Ovary (tissue), 9 donors: ENCODE data around the gene TRPM2. TPM values are rescaled to one million over a fixed set of nuclear protein-coding genes. Genes with fewer than 3 reads are reported as not detected.

Experiments used
- DNase-seq, 5 donors: peaks; one replicate each; pipeline ENCODE4 v3.0.0-alpha.2; 2019 to 2020
- H3K27ac ChIP-seq, 2 donors: fragments of 200-600 bp; one replicate each; pipeline versions ENCODE4 v1.5.1 to v1.8.0; 2019 to 2022
- H3K27me3 ChIP-seq: fragments of 200-600 bp; one replicate; pipeline ENCODE4 v1.8.0; 2022
- H3K36me3 ChIP-seq: fragments of 200-600 bp; sonication (generic); one replicate; pipeline ENCODE4 v1.5.1; 2019
- H3K4me1 ChIP-seq: one replicate; pipeline ENCODE4 v1.8.1; 2013; ENCODE audit warnings: mild to moderate bottlenecking, moderate library complexity; ENCODE audit not compliant: insufficient read depth
- H3K4me3 ChIP-seq: fragments of 200-600 bp; sonication (generic); one replicate; pipeline ENCODE4 v1.5.1; 2017
- H3K9me3 ChIP-seq, 2 donors: fragments of 200-600 bp in 1 of 2; sonication (generic) in 1 of 2; one replicate each; pipeline versions ENCODE4 v1.5.1 to v1.8.1; 2013 to 2019; ENCODE audit warnings: mild to moderate bottlenecking in 1 of 2, moderate library complexity in 1 of 2
- EP300 ChIP-seq: sonication (generic); formaldehyde crosslinking; IDR thresholded peaks from one replicate; pipeline ENCODE4 v1.6.1; 2017; ENCODE audit warnings: antibody characterized with exemption
- POLR2A ChIP-seq: fragments of 450-650 bp; IDR thresholded peaks from one replicate; pipeline ENCODE4 v1.6.1; 2017; ENCODE audit warnings: antibody characterized with exemption, mild to moderate bottlenecking, moderate library complexity
- WGBS, 3 donors: extraction: QIAGEN DNeasy Blood & Tissue Kit in 1 of 3; methylation state at CpG; one replicate each; pipeline versions ENCODE4 v1.1.5 to v1.1.7; 2013 to 2017; 5-methylcytosine and 5-hydroxymethylcytosine counted together
- intact Hi-C, 4 donors: fragments of 100-400 bp; cut with DNase I; formaldehyde crosslinking; loops; one replicate each; pipeline versions ENCODE4 v1.11.0 to v1.15.1; 2022 to 2023
- polyA plus RNA-seq, 2 donors: library from polyadenylated mRNA; stranded (reverse); fragments of 200-250 nt in 1 of 2; fragments of 350-450 nt in 1 of 2; fragmentation: Illumina TruSeq in 1 of 2; extraction: RNeasy Lipid Tissue Mini Kit (QIAGEN cat#74804) in 1 of 2; gene quantifications; one replicate each; pipeline ENCODE4 v1.2.3, GENCODE V29; 2013 to 2014
- total RNA-seq, 7 donors: library from RNA; depleted of rRNA in 2 of 7; stranded (reverse); fragments of >200 nt in 2 of 7; fragmentation: NEBNext Ultra II Directional in 3 of 7; extraction: Animal tissue kit (Norgen Biotek cat#: 25700) in 3 of 7; gene quantifications; one replicate each; pipeline versions ENCODE4 v1.1.0 to v1.2.4, GENCODE V29; 2016 to 2023
- TF ChIP-seq, protein P1 (sequence below), 3 donors: fragments of 450-650 bp in 2 of 3; fragments of 200-600 bp in 1 of 3; IDR thresholded peaks; one replicate each; pipeline versions ENCODE4 v1.5.1 to v1.8.0; 2016 to 2022; ENCODE audit warnings: antibody characterized with exemption in 3 of 3, mild to moderate bottlenecking in 1 of 3
- donor health status: DM: no; HTN: no; CAD: no; lungs with moderate emphysema.
- donor health status: DM: no; HTN: no; CAD: no.
- donor health status: Bipolar disorder and iron deficiency.
- donor health status: DM: yes; HTN: yes; CAD: no.
- donor health status: DM: no; HTN: no; CAD: no.
- donor health status: DM: yes; HTN: yes; CAD: no.

Gene TRPM2
- total and polyA plus RNA-seq, 9 donors = 0.48 to 7.0 (median 1.8) TPM

DNA sequence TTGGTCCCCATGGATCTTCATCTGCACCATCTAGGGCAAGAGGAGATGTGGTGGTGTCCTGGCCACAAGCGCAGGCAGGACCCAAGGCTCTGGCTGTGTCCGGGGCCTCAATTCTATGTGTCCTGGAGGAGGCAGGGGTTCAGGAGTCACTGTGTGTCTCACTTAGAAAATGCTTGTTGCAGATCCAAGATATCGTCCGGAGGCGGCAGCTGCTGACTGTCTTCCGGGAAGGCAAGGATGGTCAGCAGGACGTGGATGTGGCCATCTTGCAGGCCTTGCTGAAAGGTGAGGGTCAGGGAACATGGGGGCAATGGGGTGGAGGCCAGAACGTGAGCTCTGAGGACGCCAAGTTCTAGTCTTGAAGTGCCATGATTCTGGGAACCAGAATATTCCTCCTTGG, 29.1 kb downstream of the TRPM2 start:
- WGBS, 3 donors = 80 to 88% (median 81%) methylated on average over 9 of the region's 9 CpGs

DNA sequence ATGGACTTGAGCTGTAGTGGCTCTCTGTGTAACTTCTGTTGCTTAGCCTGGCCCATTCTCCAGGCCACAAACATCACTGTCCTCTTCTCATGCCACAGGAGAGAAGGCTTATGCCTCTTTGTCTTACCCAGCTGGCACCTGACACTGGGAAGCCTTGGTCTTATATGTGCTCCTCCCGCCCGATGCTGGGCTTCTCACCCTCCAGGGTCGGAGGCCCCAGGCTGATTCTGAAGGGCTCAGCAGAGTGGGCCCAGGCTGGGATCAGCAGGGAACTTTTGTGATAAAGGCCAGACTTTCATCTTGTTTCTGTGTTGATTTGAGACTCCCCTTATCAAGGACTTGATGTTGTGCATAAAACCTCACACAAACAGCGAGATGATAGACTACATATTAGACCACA, 29.8 kb downstream of the TRPM2 start:
- Histone ChIP-seq H3K27me3 (no peaks in the 10 kb centered on the region), H3K9me3 (peaks cover 0 to 3% of the 10 kb centered on the region in 2 donors), H3K4me1 (no peaks in the 10 kb centered on the region), H3K36me3 (no peaks in the 10 kb centered on the region), H3K27ac (no peak overlapping the region), H3K4me3 (no peak overlapping the region)
- TF ChIP-seq POLR2A (no peak), EP300 (no peak)
- TF ChIP-seq, protein P1, sequence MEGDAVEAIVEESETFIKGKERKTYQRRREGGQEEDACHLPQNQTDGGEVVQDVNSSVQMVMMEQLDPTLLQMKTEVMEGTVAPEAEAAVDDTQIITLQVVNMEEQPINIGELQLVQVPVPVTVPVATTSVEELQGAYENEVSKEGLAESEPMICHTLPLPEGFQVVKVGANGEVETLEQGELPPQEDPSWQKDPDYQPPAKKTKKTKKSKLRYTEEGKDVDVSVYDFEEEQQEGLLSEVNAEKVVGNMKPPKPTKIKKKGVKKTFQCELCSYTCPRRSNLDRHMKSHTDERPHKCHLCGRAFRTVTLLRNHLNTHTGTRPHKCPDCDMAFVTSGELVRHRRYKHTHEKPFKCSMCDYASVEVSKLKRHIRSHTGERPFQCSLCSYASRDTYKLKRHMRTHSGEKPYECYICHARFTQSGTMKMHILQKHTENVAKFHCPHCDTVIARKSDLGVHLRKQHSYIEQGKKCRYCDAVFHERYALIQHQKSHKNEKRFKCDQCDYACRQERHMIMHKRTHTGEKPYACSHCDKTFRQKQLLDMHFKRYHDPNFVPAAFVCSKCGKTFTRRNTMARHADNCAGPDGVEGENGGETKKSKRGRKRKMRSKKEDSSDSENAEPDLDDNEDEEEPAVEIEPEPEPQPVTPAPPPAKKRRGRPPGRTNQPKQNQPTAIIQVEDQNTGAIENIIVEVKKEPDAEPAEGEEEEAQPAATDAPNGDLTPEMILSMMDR (IDR thresholded peaks at IDR 0.05) = no peak
- intact Hi-C loops = no loop called here
- 68 to 83% (median 72%) methylated on average over 4 of the region's 4 CpGs for WGBS, 3 donors
- DNase-seq = peak in 1 of 5 donors; percentile 3

More for the DNA sequence above, 29.1 kb downstream of the TRPM2 start:
- Histone ChIP-seq H3K9me3 (peaks cover 0 to 3% of the 10 kb centered on the region in 2 donors), H3K4me3 (no peak overlapping the region), H3K27me3 (no peaks in the 10 kb centered on the region), H3K4me1 (no peaks in the 10 kb centered on the region), H3K27ac (no peak overlapping the region), H3K36me3 (no peaks in the 10 kb centered on the region)
- peak in 1 of 5 donors; percentile 12 for DNase-seq
- TF ChIP-seq, protein P1 (IDR thresholded peaks at IDR 0.05) = no peak
- TF ChIP-seq EP300 (no peak), POLR2A (no peak)
- intact Hi-C loops = no loop called here

DNA sequence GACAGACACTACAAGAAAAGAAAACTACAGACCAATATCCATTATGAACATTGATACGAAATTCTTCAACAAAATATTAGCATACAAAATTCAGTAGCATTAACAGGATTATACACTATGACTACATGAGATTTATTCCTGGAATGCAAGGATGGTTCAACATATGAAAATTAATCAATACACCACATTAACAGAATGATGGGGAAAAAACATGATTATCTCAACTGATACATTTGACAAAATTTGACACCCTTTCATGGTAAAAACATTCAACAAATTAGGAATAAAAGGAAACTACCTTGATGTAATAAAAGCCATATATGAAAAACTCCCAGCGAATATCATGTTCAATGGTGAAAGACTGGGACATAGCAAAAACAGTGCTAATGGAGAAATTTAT, 31.5 kb downstream of the TRPM2 start:
- H3K27ac ChIP-seq = no peak overlapping the region
- H3K36me3 ChIP-seq = no peaks in the 10 kb centered on the region
- peaks cover 0 to 3% of the 10 kb centered on the region in 2 donors for H3K9me3 ChIP-seq
- DNase-seq = no peak
- H3K4me1 ChIP-seq = no peaks in the 10 kb centered on the region
- no peak overlapping the region for H3K4me3 ChIP-seq
- intact Hi-C loops = no loop called here
- H3K27me3 ChIP-seq = no peaks in the 10 kb centered on the region
- TF ChIP-seq, protein P1 (IDR thresholded peaks at IDR 0.05) = no peak
- TF ChIP-seq POLR2A = no peak
- WGBS, 3 donors = 65 to 71% (median 68%) methylated on average over 2 of the region's 2 CpGs

DNA sequence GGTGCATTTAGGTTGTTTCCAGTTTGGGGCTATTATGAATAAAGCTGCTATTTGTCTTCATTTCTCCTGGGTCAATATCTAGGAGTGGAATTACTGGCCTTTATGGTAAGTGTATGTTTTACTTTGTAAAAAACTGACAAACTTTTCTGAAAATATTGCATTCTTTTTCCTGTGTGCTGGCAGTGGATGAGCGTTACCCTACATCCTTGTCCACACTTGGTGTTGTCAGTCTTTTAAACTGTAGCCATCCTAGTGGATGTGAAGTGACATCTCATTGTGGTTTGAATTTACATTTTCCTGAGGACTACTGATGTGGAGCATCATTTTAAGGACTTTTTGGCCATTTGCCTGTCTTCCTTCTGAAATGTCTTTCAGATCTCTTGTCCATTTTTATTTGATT, 35.9 kb downstream of the TRPM2 start:
- no peak for TF ChIP-seq EP300
- TF ChIP-seq, protein P1 (IDR thresholded peaks at IDR 0.05) = no peak
- TF ChIP-seq POLR2A = no peak
- DNase-seq = no peak
- no peaks in the 10 kb centered on the region for H3K4me1 ChIP-seq
- intact Hi-C loops = no loop called here
- peaks cover 0 to 10% of the 10 kb centered on the region in 2 donors for H3K9me3 ChIP-seq
- H3K36me3 ChIP-seq = no peaks in the 10 kb centered on the region
- H3K27me3 ChIP-seq = no peaks in the 10 kb centered on the region
- H3K27ac ChIP-seq = no peak overlapping the region
- WGBS, 3 donors = 88 to 93% (median 93%) methylated on average over 1 of the region's 1 CpG
- H3K4me3 ChIP-seq = no peak overlapping the region
